Measurements from ENCODE around the gene TGM4. TPM values are rescaled to one million over a fixed set of nuclear protein-coding genes. Genes with fewer than 3 reads are reported as not detected.

The TGM4 gene
- total and polyA plus RNA-seq, 2 donors from 2014 or later, result not detected

GRCh38 chr3:44932986-44933944 is 58.9 kb downstream of the TGM4 start:
- no peak for FAIRE-seq
- no peaks in the 10 kb centered on the region for H3K27me3 ChIP-seq (ENCODE audit: control insufficient read depth, insufficient read depth, low read length)
- no peak overlapping the region for H3K27ac ChIP-seq (ENCODE audit: low read depth in 2 of 2, low read length in 2 of 2)
- DNase-seq, result no peak
- H3K9me3 ChIP-seq (ENCODE audit: control insufficient read depth in 2 of 3, insufficient read depth in 1 of 3, low read length in 3 of 3), result no peaks in the 10 kb centered on the region
- H3K4me3 ChIP-seq (ENCODE audit: low read length in 3 of 3), result no peak overlapping the region
- intact Hi-C loops (cut with DNase I), result no loop called here
- no peak overlapping the region for H3K9ac ChIP-seq (ENCODE audit: low read length in 3 of 3)
- H3K4me1 ChIP-seq (ENCODE audit: control insufficient read depth in 2 of 3, insufficient read depth in 2 of 3, low read depth in 1 of 3, low read length in 3 of 3), result no peaks in the 10 kb centered on the region
- H3K36me3 ChIP-seq (ENCODE audit: control insufficient read depth in 2 of 3, insufficient read depth in 3 of 3, low read length in 3 of 3), result peaks cover 0 to 36% (median 21%) of the 10 kb centered on the region in 3 donors
- no peak for TF ChIP-seq CTCF (IDR thresholded peaks at IDR 0.05; ENCODE audit: borderline replicate concordance, extremely low read depth, insufficient read depth)

- Histone ChIP-seq H3K36me3 (ENCODE audit: control insufficient read depth in 2 of 3, insufficient read depth in 3 of 3, low read length in 3 of 3) (peaks cover 0 to 28% (median 18%) of the 10 kb centered on the region in 3 donors), H3K9me3 (ENCODE audit: control insufficient read depth in 2 of 3, insufficient read depth in 1 of 3, low read length in 3 of 3) (no peaks in the 10 kb centered on the region), H3K27me3 (ENCODE audit: control insufficient read depth, insufficient read depth, low read length) (no peaks in the 10 kb centered on the region), H3K9ac (ENCODE audit: low read length in 3 of 3) (no peak overlapping the region), H3K4me3 (ENCODE audit: low read length in 3 of 3) (no peak overlapping the region), H3K4me1 (ENCODE audit: control insufficient read depth in 2 of 3, insufficient read depth in 2 of 3, low read depth in 1 of 3, low read length in 3 of 3) (peaks cover 0 to 2% (median 0%) of the 10 kb centered on the region in 3 donors), H3K27ac (ENCODE audit: low read depth in 2 of 2, low read length in 2 of 2) (no peak overlapping the region)
- DNase-seq, result no peak
- FAIRE-seq, result no peak
- TF ChIP-seq CTCF (IDR thresholded peaks at IDR 0.05; ENCODE audit: borderline replicate concordance, extremely low read depth, insufficient read depth), result no peak
- intact Hi-C loops (cut with DNase I), result no loop called here
Measured at GRCh38 chr3:44939581-44940036, 65.2 kb downstream of the TGM4 start.

- no peak for TF ChIP-seq CTCF (IDR thresholded peaks at IDR 0.05; ENCODE audit: borderline replicate concordance, extremely low read depth, insufficient read depth)
- Histone ChIP-seq H3K4me1 (ENCODE audit: control insufficient read depth in 2 of 3, insufficient read depth in 2 of 3, low read depth in 1 of 3, low read length in 3 of 3) (peaks cover 0 to 2% (median 0%) of the 10 kb centered on the region in 3 donors), H3K27me3 (ENCODE audit: control insufficient read depth, insufficient read depth, low read length) (no peaks in the 10 kb centered on the region), H3K9ac (ENCODE audit: low read length in 3 of 3) (no peak overlapping the region), H3K9me3 (ENCODE audit: control insufficient read depth in 2 of 3, insufficient read depth in 1 of 3, low read length in 3 of 3) (no peaks in the 10 kb centered on the region), H3K4me3 (ENCODE audit: low read length in 3 of 3) (no peak overlapping the region), H3K27ac (ENCODE audit: low read depth in 2 of 2, low read length in 2 of 2) (no peak overlapping the region), H3K36me3 (ENCODE audit: control insufficient read depth in 2 of 3, insufficient read depth in 3 of 3, low read length in 3 of 3) (peaks cover 0 to 38% (median 18%) of the 10 kb centered on the region in 3 donors)
- FAIRE-seq, result no peak
- no peak for DNase-seq
- intact Hi-C loops (cut with DNase I), result no loop called here
Measured at GRCh38 chr3:44942202-44942921, 68.0 kb downstream of the TGM4 start.

Data from kidney (tissue), 14 donors.